T-helper 1 cell (primary cell): ENCODE measurements around the gene CIDEA.
A peak's percentile ranks its signal among the peaks of the same experiment; 100 is the strongest.
"Not testable (repeated sequence)": the region's sequence is repeated elsewhere in the genome, so short reads cannot be mapped to it uniquely, and the experiment has no call there.

ENCODE experiments used
- DNase-seq, 5 donors: peaks; one replicate each; pipeline ENCODE4 v3.0.0-alpha.2; 2012 to 2020
- total RNA-seq, 4 donors: gene quantifications; one replicate each; lab custom pipeline; 2026; lab: John Stamatoyannopoulos, UW

The CIDEA gene
- total RNA-seq = 0 reads per million in 4 donors

DNA sequence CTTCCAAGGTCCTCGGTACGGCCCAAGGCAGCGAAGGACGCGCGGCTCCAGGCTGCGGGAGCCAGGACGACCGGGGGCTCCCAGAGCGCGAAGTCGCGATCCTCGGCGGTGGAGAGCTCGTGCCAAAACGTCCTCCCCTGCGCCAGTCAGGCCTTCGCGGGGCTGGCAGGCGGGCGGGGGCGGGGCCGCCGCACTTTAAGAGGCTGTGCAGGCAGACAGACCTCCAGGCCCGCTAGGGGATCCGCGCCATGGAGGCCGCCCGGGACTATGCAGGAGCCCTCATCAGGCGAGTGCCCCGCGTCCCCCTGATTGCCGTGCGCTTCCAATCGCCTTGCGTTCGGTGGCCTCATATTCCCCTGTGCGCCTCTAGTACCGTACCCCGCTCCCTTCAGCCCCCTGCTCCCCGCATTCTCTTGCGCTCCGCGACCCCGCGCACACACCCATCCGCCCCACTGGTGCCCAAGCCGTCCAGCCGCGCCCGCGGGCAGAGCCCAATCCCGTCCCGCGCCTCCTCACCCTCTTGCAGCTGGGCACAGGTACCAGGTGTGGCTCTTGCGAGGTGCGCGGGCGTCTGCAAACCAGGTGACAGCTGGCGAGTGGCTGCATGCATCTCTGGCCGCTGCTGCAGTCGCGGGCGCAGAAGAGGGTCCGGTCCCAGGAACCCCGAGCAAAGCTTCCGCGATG is at the start of gene CIDEA:
CIDEA (plus strand) TSS at position 226 of the 684 bp plus-strand sequence; CDS start at position 249, 23 bp downstream.
- DNase-seq = no peak

GRCh38 chr18:12208296-12209153 is 45.6 kb upstream of the CIDEA start:
- not testable (repeated sequence) for DNase-seq

DNA sequence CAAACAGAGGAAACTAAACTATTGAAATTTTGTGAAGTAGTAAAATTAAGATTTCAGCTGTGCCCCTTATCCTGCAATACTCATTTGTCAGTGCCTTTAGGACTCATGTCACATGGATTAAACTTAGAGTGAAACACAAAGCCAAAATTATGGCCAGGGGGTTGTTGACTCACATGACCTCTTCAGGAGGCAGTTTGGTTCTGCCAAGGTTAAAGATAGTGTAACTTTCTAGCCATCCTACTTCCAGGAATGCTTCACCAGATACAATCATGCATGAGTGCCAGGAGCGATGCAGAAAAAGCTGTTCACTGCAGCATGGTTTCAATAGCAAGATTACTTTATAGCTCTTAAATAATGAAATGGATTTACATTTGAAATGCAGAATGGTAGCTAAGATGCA is 41.9 kb upstream of the CIDEA start:
- not testable (repeated sequence) for DNase-seq

GRCh38 chr18:12214296-12215005 is 39.7 kb upstream of the CIDEA start:
- not testable (repeated sequence) for DNase-seq

DNA sequence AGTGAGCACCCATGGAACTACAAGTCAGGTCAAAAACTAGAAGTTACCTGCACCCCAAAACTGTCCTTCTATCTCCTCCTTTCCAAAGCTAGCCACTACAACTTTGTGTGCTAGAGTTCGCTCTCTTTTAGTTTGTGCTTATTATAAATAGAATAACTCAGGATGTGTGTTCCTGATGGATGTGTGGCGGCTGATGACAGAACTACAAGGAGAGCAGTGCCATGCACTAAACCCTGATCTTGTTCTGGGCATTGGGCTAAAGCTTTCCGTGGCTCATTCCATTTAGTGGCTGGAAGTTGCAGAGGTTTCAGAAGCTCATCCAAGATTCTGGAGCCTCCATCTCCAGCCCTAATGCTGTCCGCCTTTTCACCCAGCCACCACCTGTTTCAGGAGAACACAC is 37.7 kb upstream of the CIDEA start:
- not testable (repeated sequence) for DNase-seq

DNA sequence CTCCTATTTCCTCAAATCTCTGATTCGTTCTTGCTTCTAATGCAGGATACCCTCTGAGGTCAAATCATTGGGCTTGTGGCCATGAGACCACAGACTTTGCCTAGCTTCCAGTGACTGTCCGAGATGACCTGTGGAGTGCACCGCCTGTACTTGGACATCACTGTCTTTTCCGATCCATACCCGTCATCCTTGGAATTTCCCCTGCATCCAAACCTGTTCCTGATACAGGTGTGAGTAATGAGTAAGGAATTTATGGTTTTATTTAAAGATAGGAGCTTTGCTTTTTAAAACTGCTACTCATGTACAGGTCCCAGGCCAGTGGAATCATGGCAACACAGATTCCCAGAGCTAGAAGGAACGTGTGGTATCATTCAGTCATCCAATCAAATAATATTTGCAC is 35.6 kb upstream of the CIDEA start:
- not testable (repeated sequence) for DNase-seq

DNA sequence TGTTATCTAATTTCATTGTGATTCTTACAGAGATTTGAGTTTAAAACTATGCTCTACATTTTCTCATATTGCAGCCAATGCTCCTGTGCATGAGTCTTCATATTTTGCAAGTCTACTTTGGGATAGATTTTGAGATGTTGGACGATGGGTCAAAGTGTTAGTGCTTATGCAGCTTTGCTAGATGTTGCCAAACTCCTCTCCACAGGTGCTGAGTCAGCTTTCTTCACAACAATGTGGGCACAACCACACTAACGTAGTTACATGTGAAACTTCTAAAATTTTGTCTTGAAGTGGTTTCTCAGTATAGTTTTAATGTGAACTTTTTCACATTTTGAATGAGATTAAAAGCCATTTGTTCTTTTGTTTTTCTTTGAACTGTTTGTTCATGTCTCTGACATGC is 32.1 kb upstream of the CIDEA start:
- DNase-seq = not testable (repeated sequence)

DNA sequence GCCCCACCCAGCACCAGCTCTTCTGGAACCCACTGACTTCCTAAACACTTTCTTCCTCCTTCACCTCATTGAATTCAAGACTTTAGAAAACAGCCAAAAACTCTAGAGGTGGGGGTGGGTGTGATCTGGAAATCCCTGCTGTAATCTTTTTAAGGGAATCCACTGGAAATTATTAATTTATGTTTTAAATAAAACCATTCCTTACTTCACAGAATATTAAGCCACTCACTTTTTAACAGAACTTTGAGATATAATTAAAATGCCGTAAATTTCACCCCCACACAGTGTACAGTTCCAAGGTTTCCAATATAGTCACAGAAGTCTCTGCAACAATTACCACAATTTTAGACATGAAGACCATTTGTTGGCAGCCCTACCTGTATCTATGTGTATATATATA is 30.8 kb upstream of the CIDEA start:
- not testable (repeated sequence) for DNase-seq

DNA sequence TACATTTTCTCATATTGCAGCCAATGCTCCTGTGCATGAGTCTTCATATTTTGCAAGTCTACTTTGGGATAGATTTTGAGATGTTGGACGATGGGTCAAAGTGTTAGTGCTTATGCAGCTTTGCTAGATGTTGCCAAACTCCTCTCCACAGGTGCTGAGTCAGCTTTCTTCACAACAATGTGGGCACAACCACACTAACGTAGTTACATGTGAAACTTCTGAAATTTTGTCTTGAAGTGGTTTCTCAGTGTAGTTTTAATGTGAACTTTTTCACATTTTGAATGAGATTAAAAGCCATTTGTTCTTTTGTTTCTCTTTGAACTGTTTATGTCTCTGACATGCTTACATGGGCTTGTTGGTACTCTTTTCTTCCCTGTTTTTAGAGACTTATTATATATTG is 27.4 kb upstream of the CIDEA start:
- DNase-seq = not testable (repeated sequence)

GRCh38 chr18:12227399-12228186 is 26.6 kb upstream of the CIDEA start:
- DNase-seq = not testable (repeated sequence)

DNA sequence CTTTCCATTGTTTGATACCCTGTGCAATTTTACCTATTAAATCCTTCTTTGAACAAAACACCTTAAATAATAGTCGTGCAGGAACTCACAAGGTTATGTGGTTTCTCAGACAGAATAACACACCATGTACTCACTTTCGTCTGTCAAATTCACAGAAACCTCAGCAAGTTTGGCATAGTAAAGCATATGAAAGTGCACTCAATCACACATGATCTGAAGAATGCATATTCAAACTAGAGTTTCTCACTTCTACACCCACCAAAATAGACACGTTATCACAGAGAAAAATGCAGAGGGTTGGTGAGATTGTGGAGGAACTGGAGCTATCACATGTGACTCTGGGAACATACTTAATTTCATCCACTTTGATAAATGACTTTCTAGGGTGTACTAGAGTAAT is 25.9 kb upstream of the CIDEA start:
- not testable (repeated sequence) for DNase-seq

- DNase-seq = not testable (repeated sequence)
Measured at GRCh38 chr18:12230561-12230960, 23.6 kb upstream of the CIDEA start.

DNA sequence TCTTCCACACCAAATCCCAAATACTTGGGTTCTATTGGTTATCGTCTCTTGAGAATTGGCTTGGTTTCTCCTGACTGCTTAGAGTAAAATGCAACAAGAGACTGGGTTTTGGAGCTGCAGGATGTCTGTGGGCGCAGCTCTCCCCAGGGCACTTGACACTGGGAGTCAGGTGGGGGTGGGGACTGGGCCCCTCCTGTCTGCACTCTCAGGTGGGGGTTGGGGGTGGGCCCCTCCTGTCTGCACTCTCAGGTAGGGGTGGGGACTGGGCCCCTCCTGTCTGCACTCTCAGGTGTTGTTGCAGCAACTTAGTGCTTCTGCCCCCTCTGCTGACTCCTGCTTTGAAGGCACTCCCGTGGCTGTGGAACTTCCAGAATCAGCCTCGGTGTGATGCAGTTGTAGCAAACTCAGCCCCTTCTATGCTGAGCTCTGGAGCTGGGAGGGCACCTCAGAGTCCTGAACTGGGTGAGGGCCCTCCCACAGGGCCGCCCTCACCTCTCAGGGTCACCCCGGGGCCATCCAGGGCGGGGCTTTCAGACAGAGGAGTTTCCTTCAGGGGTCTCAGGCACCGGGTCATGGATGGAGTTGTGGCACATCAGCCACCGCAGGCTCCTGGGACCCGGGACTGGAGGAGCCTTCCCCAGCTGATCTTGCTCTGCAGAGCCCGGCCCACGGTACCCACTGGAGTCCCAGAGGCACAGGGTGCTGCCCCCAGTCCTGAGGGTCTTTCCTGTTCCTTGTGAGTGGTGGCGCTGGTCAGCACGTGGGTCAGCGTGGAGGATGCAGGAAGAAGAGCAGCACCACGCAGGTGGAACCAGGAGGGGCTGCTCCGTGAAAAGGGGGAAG is 22.9 kb upstream of the CIDEA start:
- no peak for DNase-seq

DNA sequence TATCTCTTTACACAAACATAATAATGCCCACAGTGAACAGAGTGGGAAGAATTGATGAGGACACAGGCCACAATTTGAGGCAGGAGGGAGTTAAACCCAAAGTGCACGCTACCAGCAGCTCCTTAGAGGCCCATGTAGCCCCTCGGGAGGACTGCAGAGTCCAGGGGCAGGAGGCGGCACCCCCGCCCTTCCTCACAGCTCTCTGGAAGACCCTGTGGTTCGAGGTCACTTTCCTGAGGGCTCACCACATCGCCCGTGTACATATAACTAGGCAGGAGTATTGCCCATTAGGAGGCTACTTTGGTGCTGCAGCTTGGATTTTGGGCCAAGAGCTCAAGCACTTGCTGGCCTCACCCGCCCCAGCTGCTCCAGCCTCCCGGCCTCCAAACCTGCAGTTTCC is 22.2 kb upstream of the CIDEA start:
- DNase-seq = no peak

- DNase-seq = no peak
Measured at GRCh38 chr18:12233378-12233777, 20.8 kb upstream of the CIDEA start.

DNA sequence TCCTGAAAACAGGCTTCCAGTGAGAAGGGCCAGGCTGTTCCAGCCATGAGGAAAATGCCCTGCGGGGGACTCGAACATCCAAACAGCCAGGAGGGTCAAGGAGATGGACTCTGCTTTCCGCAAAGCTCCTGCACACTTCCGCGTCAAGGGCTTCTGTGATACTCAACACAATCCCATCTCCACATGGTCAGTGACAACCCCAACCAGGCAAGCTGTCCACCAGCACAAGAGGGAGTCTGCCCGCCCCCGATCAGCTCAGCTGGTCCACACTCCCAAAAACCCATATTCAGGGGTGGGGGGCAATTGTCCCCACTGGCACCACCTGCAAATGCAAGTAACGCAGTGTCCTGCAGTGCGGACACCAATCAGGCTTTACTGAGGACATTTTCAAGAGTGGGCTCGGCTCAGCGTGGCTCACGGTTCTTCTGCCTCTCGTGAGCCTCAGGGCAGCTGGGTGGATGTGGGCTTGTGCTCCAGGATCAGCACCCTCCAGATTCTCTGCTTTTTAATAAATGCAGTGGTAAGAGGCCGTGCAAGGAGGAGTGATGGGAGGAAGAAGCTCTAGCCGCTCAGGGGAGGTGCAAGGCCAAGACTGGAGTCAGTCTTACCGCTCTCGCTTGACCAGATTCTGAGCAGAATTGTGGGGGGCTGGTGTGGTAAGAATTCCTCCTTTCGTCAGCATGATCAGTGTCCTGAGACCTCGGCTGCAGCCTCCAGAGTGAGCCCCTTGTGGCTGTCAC is 19.5 kb upstream of the CIDEA start:
- no peak for DNase-seq

GRCh38 chr18:12236141-12236540 is 18.0 kb upstream of the CIDEA start:
- no peak for DNase-seq

DNA sequence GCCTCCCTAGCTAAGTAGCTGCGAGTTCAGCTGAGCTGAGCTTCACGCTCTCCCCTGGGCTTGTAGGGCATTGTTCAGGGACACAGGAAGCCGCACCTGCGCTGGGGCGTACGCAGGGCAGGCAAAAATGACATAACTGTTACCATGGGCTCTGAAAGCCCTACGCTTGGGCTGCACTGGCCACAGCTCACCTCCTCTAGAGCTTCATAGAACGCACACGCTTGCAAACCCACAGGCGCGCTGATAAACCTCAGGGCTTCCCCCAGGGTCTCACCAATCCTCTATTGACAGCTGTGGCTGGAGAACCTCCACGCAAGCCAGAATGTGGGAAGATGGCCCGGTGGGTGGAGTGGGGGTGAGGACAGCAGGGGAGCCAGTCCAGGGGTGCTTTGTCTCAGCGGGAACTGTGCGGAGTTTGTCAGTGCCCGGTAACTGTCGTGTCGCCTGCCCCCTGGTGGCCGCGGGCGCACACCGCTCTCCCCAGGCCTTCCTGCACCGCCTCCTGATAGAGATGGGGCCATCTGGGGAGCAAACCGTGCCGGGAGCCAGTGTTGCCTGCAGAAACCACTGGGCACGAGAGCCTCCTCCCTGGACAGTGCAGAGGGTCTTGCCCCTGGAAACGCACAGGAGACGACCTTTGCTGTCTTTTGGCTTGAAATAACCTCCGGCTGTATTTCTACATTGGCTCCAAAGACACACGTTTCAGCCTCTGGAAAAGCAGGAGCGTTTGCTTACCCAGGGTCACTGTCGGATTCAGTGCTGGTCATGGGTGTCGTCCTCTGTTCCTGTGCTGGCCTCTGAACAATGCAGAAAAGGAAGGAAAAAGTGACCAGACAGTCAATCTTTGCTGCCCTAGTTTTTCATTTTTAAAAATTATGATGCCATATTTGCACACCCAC is 17.0 kb upstream of the CIDEA start:
- peak in 3 of 5 donors; percentile 27 to 57 (median 45) for DNase-seq

GRCh38 chr18:12238826-12239225 is 15.3 kb upstream of the CIDEA start:
- no peak for DNase-seq

DNA sequence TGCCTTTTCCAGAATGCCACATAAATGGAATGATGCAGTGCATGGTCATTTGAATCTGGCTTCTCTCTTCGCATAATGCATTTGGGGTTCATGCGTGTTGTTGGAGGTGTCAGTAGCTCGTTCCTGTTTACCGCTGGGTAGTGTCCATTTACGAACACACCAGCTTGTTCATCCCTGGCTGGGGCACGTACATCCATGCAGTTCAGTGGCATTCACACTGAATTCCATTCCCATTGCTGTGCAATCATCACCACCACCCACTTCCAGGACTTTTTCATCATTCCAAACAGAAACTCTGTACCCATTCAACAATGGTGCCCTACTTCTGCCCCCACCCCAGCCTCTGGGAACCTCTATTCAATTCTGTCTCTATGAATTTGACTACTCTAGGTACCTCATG is 14.7 kb upstream of the CIDEA start:
- DNase-seq = no peak
